GM18499 (cell line): Measurements from ENCODE around the gene GUCY1A1.

Experiments
- ATAC-seq: cut with Tn5 transposase; IDR thresholded peaks from one replicate; pipeline ENCODE4 v1.9.1; 2021; ENCODE audit warnings: moderate number of reproducible peaks; ENCODE audit not compliant: insufficient read depth, unreplicated experiment

Gene GUCY1A1

GRCh38 chr4:155769090-155769489 lies 102.4 kb downstream of the GUCY1A1 start:
- ATAC-seq, result peak; percentile 47

GRCh38 chr4:155772459-155773195 lies 106.0 kb downstream of the GUCY1A1 start:
- no peak for ATAC-seq

DNA sequence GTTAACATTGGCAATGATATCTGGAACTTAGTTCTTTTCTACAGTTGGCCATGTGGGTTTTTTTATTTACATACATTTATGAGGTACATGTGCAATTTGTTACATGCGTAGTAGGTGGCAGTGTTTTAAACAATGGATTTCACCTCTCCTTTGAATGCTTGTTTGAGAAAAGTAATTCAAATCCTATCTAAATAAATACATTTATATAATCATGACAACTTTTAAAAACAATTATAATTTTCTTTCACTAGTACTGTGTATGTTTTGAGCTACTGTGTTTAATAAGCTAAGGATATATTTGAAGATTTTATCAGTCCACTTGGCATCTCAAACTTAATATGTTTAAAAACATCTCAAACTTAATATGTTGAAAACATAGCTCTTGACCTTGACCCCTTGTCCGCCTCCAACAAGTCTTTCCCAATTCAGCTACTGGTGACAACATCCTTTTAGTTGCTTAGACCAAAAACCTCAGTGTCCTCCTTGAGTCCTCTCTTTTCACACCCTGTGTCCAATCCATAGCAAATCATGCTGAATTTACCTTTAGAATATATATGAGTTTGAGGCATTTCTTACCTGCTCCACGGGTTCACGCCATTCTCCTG lies 106.7 kb downstream of the GUCY1A1 start:
- no peak for ATAC-seq

DNA sequence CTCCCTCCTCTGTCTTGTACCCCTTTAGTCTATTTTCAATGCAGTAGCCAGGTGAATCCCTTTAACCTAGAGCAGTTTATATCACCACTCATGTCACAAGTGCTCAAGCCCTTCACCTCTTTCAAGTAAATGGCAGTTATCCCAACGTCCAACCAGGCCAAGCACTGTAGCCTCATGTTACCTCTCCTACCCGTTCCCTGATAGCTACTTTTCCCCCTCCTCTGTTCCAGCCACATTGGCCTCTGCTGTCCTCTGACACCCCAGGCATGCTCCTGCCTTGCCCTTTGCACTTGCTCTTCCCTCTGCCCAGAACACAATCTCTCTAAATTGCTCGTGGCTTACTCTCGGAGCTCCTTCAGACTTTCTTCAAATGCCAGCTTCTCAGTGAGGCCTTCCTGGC lies 107.4 kb downstream of the GUCY1A1 start:
- ATAC-seq, result no peak

DNA sequence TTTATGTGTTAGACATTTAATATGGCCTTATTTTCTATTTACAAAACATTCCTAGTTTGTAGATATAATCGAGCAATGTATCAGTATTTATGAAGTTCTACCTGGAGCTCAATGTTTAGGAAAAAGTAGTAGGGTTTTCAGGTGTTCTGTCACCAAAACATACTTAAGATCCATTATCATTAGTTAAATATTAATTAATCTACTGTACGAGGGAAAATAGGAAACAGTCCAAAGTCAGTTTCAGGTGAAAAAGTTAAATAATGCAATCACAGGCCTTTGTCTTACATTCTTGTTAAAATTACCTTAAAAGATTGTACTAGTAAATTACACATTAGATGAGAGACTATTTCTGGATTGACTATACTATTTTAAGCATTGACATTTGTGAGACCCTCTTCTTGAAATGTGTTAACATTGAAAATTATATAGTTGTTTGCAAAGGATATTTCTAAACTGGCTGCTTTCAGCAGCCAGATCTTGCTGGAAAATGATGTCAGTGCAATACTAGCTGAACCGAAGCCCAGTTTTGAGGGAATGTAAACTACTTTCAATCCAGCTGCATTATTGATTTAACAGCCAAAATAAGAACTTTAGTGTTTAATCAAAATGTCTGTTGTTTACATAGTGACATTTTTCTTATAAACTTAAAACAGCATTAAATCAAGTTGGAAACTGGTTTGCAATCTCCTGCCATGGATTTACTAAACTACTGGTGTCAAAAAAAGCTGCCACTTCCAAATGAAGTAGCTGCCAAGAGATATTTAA lies 111.5 kb downstream of the GUCY1A1 start:
- no peak for ATAC-seq

DNA sequence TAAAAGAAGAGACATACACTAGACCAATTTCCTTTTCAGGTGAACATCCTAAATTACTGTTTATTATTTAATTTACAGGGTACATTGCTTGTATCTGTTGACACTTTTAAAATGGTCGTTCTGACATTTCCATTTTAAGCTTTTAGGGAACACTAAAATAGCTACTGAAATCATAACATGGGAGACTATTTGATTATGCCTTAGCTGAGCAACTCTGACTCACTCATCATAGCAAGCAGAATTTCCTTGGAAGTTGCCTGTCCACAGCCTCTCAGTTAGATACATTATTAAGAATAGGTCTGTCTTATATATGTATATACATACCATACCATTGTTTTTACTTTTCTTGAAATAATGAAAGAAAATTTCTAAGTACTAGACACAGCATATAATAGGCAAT lies 114.1 kb downstream of the GUCY1A1 start:
- ATAC-seq, result no peak

DNA sequence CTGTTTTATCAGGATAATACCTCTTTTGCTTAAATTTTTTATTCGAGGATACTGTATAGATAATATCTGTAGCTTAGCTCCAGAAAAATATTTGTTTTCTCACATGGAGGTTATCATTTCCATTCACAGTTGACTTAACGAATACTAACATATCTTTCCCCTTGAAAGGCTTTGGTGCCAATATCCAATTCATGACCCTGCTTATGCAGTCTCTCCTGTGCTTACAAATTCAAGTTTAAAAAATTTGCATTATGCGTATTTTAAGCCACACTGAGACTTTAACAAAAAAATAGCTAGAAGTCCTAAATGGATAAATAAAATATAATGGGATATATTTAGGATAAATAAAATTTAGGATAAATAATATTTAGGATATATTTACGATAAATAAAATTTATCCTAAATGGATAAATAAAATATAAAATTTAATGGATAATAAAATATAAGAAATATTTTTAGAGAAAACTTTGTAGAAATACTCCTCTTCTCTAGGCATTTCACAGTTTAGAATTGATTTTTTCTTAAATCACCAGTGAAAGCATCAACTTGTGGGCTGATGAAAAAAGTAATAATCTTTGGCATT lies 114.7 kb downstream of the GUCY1A1 start:
- ATAC-seq, result no peak
